Lung (tissue), 12 donors: ENCODE data around the gene MIP. TPM values are rescaled to one million over a fixed set of nuclear protein-coding genes. Genes with fewer than 3 reads are reported as not detected.

Experiments
- ATAC-seq: fragments of 200-7000 bp; cut with Tn5 transposase; one replicate; pipeline ENCODE4 v1.9.1; 2020; ENCODE audit warnings: moderate number of reproducible peaks; ENCODE audit not compliant: insufficient read depth, low FRiP score
- DNase-seq, 3 donors: peaks; one replicate each; pipeline ENCODE4 v3.0.0-alpha.2; 2013 to 2017
- H3K27ac ChIP-seq, 2 donors: one replicate each; pipeline ENCODE4 v1.5.1; 2013; ENCODE audit warnings: mild to moderate bottlenecking in 2 of 2, moderate library complexity in 2 of 2, control low read depth in 1 of 2, inconsistent platforms in 1 of 2, low read depth in 1 of 2, low read length in 1 of 2
- H3K27me3 ChIP-seq, 3 donors: one replicate each; pipeline ENCODE4 v1.5.1; 2013; ENCODE audit warnings: low read length in 2 of 3; ENCODE audit not compliant: control insufficient read depth in 3 of 3, insufficient read depth in 3 of 3
- H3K36me3 ChIP-seq, 4 donors: one replicate each; pipeline ENCODE4 v1.5.1; 2013; ENCODE audit warnings: low read length in 4 of 4, mild to moderate bottlenecking in 1 of 4, moderate library complexity in 1 of 4; ENCODE audit not compliant: control insufficient read depth in 4 of 4, insufficient read depth in 4 of 4
- H3K4me1 ChIP-seq, 5 donors: one replicate each; pipeline ENCODE4 v1.5.1; 2013; ENCODE audit warnings: low read length in 5 of 5, mild to moderate bottlenecking in 2 of 5, moderate library complexity in 1 of 5; ENCODE audit not compliant: control insufficient read depth in 5 of 5, insufficient read depth in 5 of 5
- H3K4me3 ChIP-seq: one replicate; pipeline ENCODE4 v1.5.1; 2013; ENCODE audit warnings: mild to moderate bottlenecking, control low read depth, moderate library complexity
- H3K9ac ChIP-seq, 2 donors: one replicate each; pipeline ENCODE4 v1.5.1; 2013; ENCODE audit warnings: low read length in 2 of 2, control low read depth in 1 of 2; ENCODE audit not compliant: insufficient read depth in 1 of 2
- H3K9me3 ChIP-seq, 4 donors: one replicate each; pipeline ENCODE4 v1.5.1; 2013; ENCODE audit warnings: low read length in 3 of 4, mild to moderate bottlenecking in 1 of 4, moderate library complexity in 1 of 4; ENCODE audit not compliant: control insufficient read depth in 4 of 4, insufficient read depth in 3 of 4
- WGBS, 2 donors: extraction: QIAGEN DNeasy Blood & Tissue Kit; methylation state at CpG; one replicate each; pipeline ENCODE4 v1.1.7; 2013; 5-methylcytosine and 5-hydroxymethylcytosine counted together
- polyA plus RNA-seq, 2 donors: library from polyadenylated mRNA; stranded (reverse); fragments of 200-250 nt; gene quantifications; one replicate each; pipeline ENCODE4 v1.2.1, GENCODE V29; 2013
- total RNA-seq, 2 donors: library from RNA; depleted of rRNA in 1 of 2; stranded (reverse); fragments of >200 nt in 1 of 2; gene quantifications; one replicate each; pipeline ENCODE4 v1.2.1, GENCODE V29; 2014 to 2021
- TF ChIP-seq, protein P1 (sequence below): IDR thresholded peaks from 2 replicates; pipeline ENCODE4 v1.5.1; 2012; ENCODE audit warnings: mild to moderate bottlenecking; ENCODE audit errors: control extremely low read depth, extremely low read depth
- donor health status: control.
- donor health status: control.
- donor health status: Bipolar disorder and iron deficiency.
- donor health status: healthy.
- donor health status: DM: yes; HTN: yes; CAD: no.

MIP gene
- total and polyA plus RNA-seq, 4 donors: 0.06 to 0.08 TPM; not detected in 2

DNA sequence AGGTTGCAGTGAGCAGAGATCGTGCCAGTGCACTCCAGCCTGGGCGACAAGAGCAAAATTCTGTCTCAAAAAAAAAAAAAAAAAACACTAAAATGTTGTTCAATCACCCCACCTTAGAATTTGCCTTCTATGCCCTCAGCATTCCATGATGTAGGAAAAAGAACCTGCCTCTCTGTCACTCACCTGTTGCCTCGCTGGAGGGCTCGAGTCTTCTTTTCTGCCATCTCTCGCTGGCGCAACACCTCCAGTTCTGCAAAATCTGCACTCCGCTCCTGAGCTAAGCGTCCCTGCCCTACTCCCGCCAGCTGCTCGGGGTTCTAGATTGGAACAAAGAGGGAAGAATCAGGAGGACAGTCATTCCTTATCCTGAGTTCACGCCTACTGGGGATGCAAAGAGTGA, 23.2 kb downstream of the MIP start:
- H3K36me3 ChIP-seq: peaks cover 0 to 13% (median 10%) of the 10 kb centered on the region in 4 donors
- no peaks in the 10 kb centered on the region for H3K27me3 ChIP-seq
- H3K4me1 ChIP-seq: no peaks in the 10 kb centered on the region
- DNase-seq: no peak
- no peak overlapping the region for H3K4me3 ChIP-seq
- H3K9ac ChIP-seq: no peak overlapping the region
- H3K27ac ChIP-seq: no peak overlapping the region
- ATAC-seq: no peak
- TF ChIP-seq, protein P1, sequence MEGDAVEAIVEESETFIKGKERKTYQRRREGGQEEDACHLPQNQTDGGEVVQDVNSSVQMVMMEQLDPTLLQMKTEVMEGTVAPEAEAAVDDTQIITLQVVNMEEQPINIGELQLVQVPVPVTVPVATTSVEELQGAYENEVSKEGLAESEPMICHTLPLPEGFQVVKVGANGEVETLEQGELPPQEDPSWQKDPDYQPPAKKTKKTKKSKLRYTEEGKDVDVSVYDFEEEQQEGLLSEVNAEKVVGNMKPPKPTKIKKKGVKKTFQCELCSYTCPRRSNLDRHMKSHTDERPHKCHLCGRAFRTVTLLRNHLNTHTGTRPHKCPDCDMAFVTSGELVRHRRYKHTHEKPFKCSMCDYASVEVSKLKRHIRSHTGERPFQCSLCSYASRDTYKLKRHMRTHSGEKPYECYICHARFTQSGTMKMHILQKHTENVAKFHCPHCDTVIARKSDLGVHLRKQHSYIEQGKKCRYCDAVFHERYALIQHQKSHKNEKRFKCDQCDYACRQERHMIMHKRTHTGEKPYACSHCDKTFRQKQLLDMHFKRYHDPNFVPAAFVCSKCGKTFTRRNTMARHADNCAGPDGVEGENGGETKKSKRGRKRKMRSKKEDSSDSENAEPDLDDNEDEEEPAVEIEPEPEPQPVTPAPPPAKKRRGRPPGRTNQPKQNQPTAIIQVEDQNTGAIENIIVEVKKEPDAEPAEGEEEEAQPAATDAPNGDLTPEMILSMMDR: no peak
- WGBS, 2 donors: 91 to 97% methylated on average over 11 of the region's 11 CpGs
- H3K9me3 ChIP-seq: no peaks in the 10 kb centered on the region

DNA sequence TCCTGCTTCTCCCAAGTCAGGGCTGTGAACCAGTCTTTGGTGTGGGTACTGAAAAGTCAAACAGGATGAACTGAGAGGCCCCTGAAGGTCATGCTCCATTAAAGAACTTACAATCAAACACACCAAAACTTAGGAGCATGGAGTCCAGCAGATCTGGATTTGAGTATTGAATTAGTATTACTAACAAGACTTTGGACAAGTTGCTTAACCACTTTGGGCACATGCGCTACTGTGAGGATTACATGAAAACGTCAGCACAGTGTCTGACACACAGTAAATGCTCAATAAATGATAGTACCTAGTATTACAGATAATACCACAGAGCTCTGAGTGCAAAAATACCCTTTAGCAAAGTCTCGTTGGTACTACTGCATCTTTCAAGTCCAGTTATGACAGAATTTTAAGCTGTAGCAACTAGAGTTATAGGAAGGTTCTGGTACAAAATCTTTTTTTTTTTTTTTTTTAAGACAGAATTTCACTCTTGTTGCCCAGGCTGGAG, 28.5 kb downstream of the MIP start:
- H3K9ac ChIP-seq: no peak overlapping the region
- H3K36me3 ChIP-seq: peaks cover 2 to 28% (median 14%) of the 10 kb centered on the region in 4 donors
- H3K27me3 ChIP-seq: no peaks in the 10 kb centered on the region
- H3K9me3 ChIP-seq: no peaks in the 10 kb centered on the region
- TF ChIP-seq, protein P1: no peak
- H3K4me1 ChIP-seq: no peaks in the 10 kb centered on the region
- ATAC-seq (no peak), DNase-seq (no peak)
- H3K4me3 ChIP-seq: no peak overlapping the region
- H3K27ac ChIP-seq: no peak overlapping the region
- WGBS, 2 donors: 62 to 64% methylated on average over 3 of the region's 3 CpGs

DNA sequence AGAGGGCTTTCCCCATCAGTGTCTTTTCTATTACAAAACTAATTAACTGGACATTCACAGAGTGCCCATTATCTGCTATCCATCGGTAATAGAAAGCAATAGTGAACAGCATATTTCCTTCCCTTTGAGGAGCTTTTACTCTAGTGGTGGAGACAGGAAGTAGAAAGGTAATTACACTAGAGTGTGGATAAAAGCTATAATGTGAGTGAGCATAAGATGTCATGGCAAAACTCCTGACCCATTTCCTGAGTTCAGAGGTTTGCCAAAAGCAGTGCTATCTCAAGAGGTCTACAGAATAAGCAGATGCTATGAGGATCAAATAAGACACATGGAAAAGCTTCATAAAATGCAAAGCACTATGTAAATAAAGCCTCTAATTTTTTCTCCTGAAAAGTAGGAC, 29.3 kb downstream of the MIP start:
- Histone ChIP-seq H3K4me1 (no peaks in the 10 kb centered on the region), H3K27ac (no peak overlapping the region), H3K9ac (no peak overlapping the region), H3K27me3 (no peaks in the 10 kb centered on the region), H3K36me3 (peaks cover 3 to 32% (median 16%) of the 10 kb centered on the region in 4 donors), H3K4me3 (no peak overlapping the region), H3K9me3 (no peaks in the 10 kb centered on the region)
- TF ChIP-seq, protein P1: no peak
- ATAC-seq (no peak), DNase-seq (no peak)
- WGBS, 2 donors: 61 to 69% methylated on average over 1 of the region's 1 CpG

DNA sequence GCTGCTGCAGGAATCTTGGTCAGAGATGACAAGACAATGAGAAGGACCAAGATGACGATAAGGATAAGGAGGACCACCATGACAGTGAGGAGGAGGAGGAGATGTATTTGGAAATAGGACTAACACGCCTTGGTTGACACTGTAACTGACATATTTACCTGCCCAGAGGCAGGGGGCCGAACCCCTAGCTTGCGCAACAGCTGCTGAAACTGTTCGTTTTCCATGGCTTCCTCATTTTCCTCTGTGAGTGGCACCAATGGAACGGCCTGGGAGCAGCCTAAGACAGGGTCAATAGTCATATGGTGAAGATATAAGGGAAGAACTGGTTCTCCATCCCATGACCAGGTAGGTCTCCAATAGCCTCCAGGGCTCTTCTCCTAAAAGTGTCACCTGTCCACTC, 34.0 kb downstream of the MIP start:
- Histone ChIP-seq H3K9ac (no peak overlapping the region), H3K9me3 (no peaks in the 10 kb centered on the region), H3K36me3 (peaks cover 3 to 35% (median 20%) of the 10 kb centered on the region in 4 donors), H3K27ac (no peak overlapping the region), H3K4me1 (no peaks in the 10 kb centered on the region), H3K27me3 (no peaks in the 10 kb centered on the region), H3K4me3 (no peak overlapping the region)
- DNase-seq (no peak), ATAC-seq (no peak)
- WGBS, 2 donors: 56 to 73% methylated on average over 6 of the region's 6 CpGs
- TF ChIP-seq, protein P1: no peak
